GM12878 (cell line): ENCODE results near the gene HMOX1. TPM values are rescaled to one million over a fixed set of nuclear protein-coding genes. Genes with fewer than 3 reads are reported as not detected.

Experiments used
- ATAC-seq: fragments of 200-7000 bp; cut with Tn5 transposase; 3 replicates; pipeline ENCODE4 v1.9.1; 2020; ENCODE audit warnings: mild to moderate bottlenecking, moderate library complexity
- BruUV-seq: library from RNA; stranded (reverse); fragments of 400-500 nt; replicated peaks from 2 replicates; lab custom pipeline; 2021; lab: Mats Ljungman, UMichigan
- CTCF ChIA-PET: fragments of 300-600 bp; sonication (Branson Sonifier 250); formaldehyde crosslinking; extraction: SDS; loops from one replicate; lab custom pipeline; 2021; ENCODE audit warnings: inconsistent platforms; lab: Yijun Ruan, JAX
- POLR2A ChIA-PET: fragments of 350-600 bp; formaldehyde crosslinking; extraction: SDS; loops from one replicate; lab custom pipeline; 2021; ENCODE audit warnings: inconsistent platforms; lab: Charles Lee
- RAD21 ChIA-PET: fragments of 300-600 bp; sonication (Branson Sonifier 250); formaldehyde crosslinking; loops from one replicate; lab custom pipeline; 2023; ENCODE audit warnings: antibody characterized with exemption; ENCODE audit not compliant: unreplicated experiment; lab: Charles Lee
- SMC1A ChIA-PET: fragments of 300-600 bp; sonication (Branson Sonifier 250); formaldehyde crosslinking; loops from one replicate; lab custom pipeline; 2023; ENCODE audit not compliant: unreplicated experiment, uncharacterized antibody; lab: Charles Lee
- DNase-seq: peaks from one replicate; pipeline ENCODE4 v3.0.0-alpha.2; 2011; ENCODE audit warnings: low read depth, low spot score
- FAIRE-seq: peaks from 3 replicates; lab custom pipeline; 2011; peaks lifted over from hg19 to GRCh38; lab: Jason Lieb, UNC
- H2AFZ ChIP-seq: 2 replicates; pipeline ENCODE4 v1.6.0; 2011; ENCODE audit warnings: low read depth, low read length, control low read depth; ENCODE audit not compliant: control insufficient read depth
- H3K27ac ChIP-seq: 2 replicates; pipeline ENCODE4 v1.5.1; 2011; ENCODE audit warnings: control low read depth; ENCODE audit not compliant: control insufficient read depth, insufficient read depth
- H3K27me3 ChIP-seq, 2 experiments: replicated peaks in 1 of 2; 2 replicates each; pipeline versions ENCODE4 v1.6.0 to v1.6.1; 2011; ENCODE audit warnings: low read length in 1 of 2; ENCODE audit not compliant: control insufficient read depth in 2 of 2, insufficient read depth in 2 of 2
- H3K36me3 ChIP-seq, 2 experiments: 2 replicates each; pipeline ENCODE4 v1.5.1; 2011; ENCODE audit warnings: low read length in 1 of 2; ENCODE audit not compliant: control insufficient read depth in 2 of 2, insufficient read depth in 2 of 2
- H3K4me1 ChIP-seq: 2 replicates; pipeline ENCODE4 v1.6.1; 2011; ENCODE audit warnings: mild to moderate bottlenecking, low read length, moderate library complexity, mixed read lengths; ENCODE audit not compliant: control insufficient read depth, insufficient read depth
- H3K4me2 ChIP-seq: 2 replicates; pipeline ENCODE4 v1.6.0; 2011; ENCODE audit warnings: control low read depth; ENCODE audit not compliant: control insufficient read depth, insufficient read depth
- H3K4me3 ChIP-seq: fragments of 200-600 bp; sonication (generic); 2 replicates; pipeline ENCODE4 v1.5.1; 2016
- H3K79me2 ChIP-seq: 2 replicates; pipeline ENCODE4 v1.6.0; 2011; ENCODE audit warnings: low read length; ENCODE audit not compliant: control insufficient read depth, insufficient read depth
- H3K9ac ChIP-seq: 2 replicates; pipeline ENCODE4 v1.8.0; 2011; ENCODE audit warnings: low read length, control low read depth, mixed read lengths; ENCODE audit not compliant: control insufficient read depth, insufficient read depth
- H3K9me3 ChIP-seq: replicated peaks from 3 replicates; pipeline ENCODE4 v1.5.1; 2011; ENCODE audit warnings: mild to moderate bottlenecking, low read length; ENCODE audit not compliant: control insufficient read depth, insufficient read depth
- H4K20me1 ChIP-seq: 2 replicates; pipeline ENCODE4 v1.6.0; 2011; ENCODE audit not compliant: control insufficient read depth, insufficient read depth
- BACH1 ChIP-seq: fragments of 450-650 bp; IDR thresholded peaks from 2 replicates; pipeline ENCODE4 v1.6.1; 2017; ENCODE audit warnings: mild to moderate bottlenecking, borderline replicate concordance
- CEBPB ChIP-seq, 2 experiments: fragments of 150-350 bp in 1 of 2; IDR thresholded peaks; 2 replicates each; pipeline ENCODE4 v1.6.1; 2012 to 2014; ENCODE audit warnings: low read depth in 2 of 2, low read length in 2 of 2, borderline replicate concordance in 1 of 2, inconsistent platforms in 1 of 2
- CREM ChIP-seq: IDR thresholded peaks from 2 replicates; pipeline ENCODE4 v1.6.1; 2014; ENCODE audit warnings: antibody characterized with exemption, low read depth
- EP300 ChIP-seq, 2 experiments: fragments of 150-350 bp in 1 of 2; IDR thresholded peaks; 2 replicates each; pipeline ENCODE4 v1.6.1; 2011 to 2012; ENCODE audit warnings: low read depth in 2 of 2, low read length in 2 of 2, borderline replicate concordance in 1 of 2, improper control_type of control experiment in 1 of 2, inconsistent platforms in 1 of 2; ENCODE audit not compliant: control insufficient read depth in 1 of 2
- IKZF2 ChIP-seq, 2 experiments: fragments of 450-650 bp; IDR thresholded peaks; 2 replicates each; pipeline ENCODE4 v1.6.1; 2017; ENCODE audit warnings: mild to moderate bottlenecking in 2 of 2, moderate library complexity in 2 of 2
- JUNB ChIP-seq: IDR thresholded peaks from 2 replicates; pipeline ENCODE4 v1.6.1; 2016; ENCODE audit warnings: antibody characterized with exemption, mild to moderate bottlenecking
- JUND ChIP-seq: IDR thresholded peaks from 2 replicates; pipeline ENCODE4 v1.6.1; 2012; ENCODE audit warnings: low read depth, mild to moderate bottlenecking, low read length, improper control_type of control experiment, moderate library complexity
- NR2C2 ChIP-seq: IDR thresholded peaks from 2 replicates; pipeline ENCODE4 v1.6.1; 2011; ENCODE audit warnings: borderline replicate concordance, low read depth; ENCODE audit not compliant: control insufficient read depth, insufficient read length
- PAX8 ChIP-seq: fragments of 450-650 bp; IDR thresholded peaks from 2 replicates; pipeline ENCODE4 v1.6.1; 2017; ENCODE audit warnings: mild to moderate bottlenecking, moderate library complexity
- RAD21 ChIP-seq: IDR thresholded peaks from 2 replicates; pipeline ENCODE4 v1.6.1; 2011; ENCODE audit warnings: mild to moderate bottlenecking, low read depth, low read length, moderate library complexity; ENCODE audit not compliant: insufficient read depth
- SIN3A ChIP-seq: IDR thresholded peaks from 2 replicates; pipeline ENCODE4 v1.6.1; 2012; ENCODE audit warnings: low read depth, low read length, improper control_type of control experiment
- SMAD1 ChIP-seq: fragments of 450-650 bp; IDR thresholded peaks from 2 replicates; pipeline ENCODE4 v1.6.1; 2018; ENCODE audit warnings: mild to moderate bottlenecking, low read depth; ENCODE audit not compliant: partially characterized antibody
- SMARCA5 ChIP-seq: fragments of 450-650 bp; IDR thresholded peaks from 2 replicates; pipeline ENCODE4 v1.6.1; 2017; ENCODE audit warnings: mild to moderate bottlenecking
- TCF12 ChIP-seq: IDR thresholded peaks from 2 replicates; pipeline ENCODE4 v1.6.1; 2011; ENCODE audit warnings: low read depth, mild to moderate bottlenecking, low read length
- USF1 ChIP-seq: IDR thresholded peaks from 2 replicates; pipeline ENCODE4 v1.6.1; 2011; ENCODE audit warnings: borderline replicate concordance, low read depth, mild to moderate bottlenecking, moderate library complexity, mixed read lengths, low read length; ENCODE audit not compliant: insufficient read depth; ENCODE audit errors: extremely low read length
- WRNIP1 ChIP-seq: IDR thresholded peaks from 2 replicates; pipeline ENCODE4 v1.6.1; 2011; ENCODE audit warnings: low read depth, low read length, improper control_type of control experiment, borderline replicate concordance
- ZNF274 ChIP-seq: IDR thresholded peaks from one replicate; pipeline ENCODE4 v1.8.0; 2011; ENCODE audit not compliant: insufficient read length, insufficient read depth
- WGBS: methylation state at CpG from one replicate; pipeline ENCODE4 v1.1.6; 2016; ENCODE audit warnings: low lambda C conversion rate; ENCODE audit not compliant: insufficient replicate concordance, insufficient coverage; ENCODE audit errors: missing lambda C conversion rate; 5-methylcytosine and 5-hydroxymethylcytosine counted together
- in situ Hi-C: fragments of 300-500 bp; cut with MboI; formaldehyde crosslinking; loops from 9 replicates; pipeline ENCODE4 v1.14.3; 2018; ENCODE audit warnings: mixed read lengths
- intact Hi-C: fragments of 100-400 bp; cut with micrococcal nuclease; formaldehyde crosslinking; loops from one replicate; pipeline ENCODE4 v1.14.2; 2022; ENCODE audit not compliant: unreplicated experiment
- polyA plus RNA-seq, 11 experiments: library from polyadenylated mRNA; depleted of rRNA in 4 of 11; unstranded in 6 of 11; stranded (reverse) in 5 of 11; fragments of >200 nt; fragmentation: Nextera tagmentation in 4 of 11; fragmentation: Illumina TruSeq in 1 of 11; extraction: Ambion mirVana in 4 of 11; extraction: Trizol in 1 of 11; gene quantifications; 1 replicate in 1 of 11; 2 replicates in 10 of 11; pipeline versions ENCODE4 v1.2.1 to v1.2.3, GENCODE V29; 2011 to 2016; ENCODE audit warnings: inconsistent platforms in 2 of 11, missing spikeins in 2 of 11, low read depth in 1 of 11
- total RNA-seq, 4 experiments: library from RNA; depleted of rRNA in 3 of 4; stranded (reverse); fragments of >200 nt in 3 of 4; fragmentation: Illumina TruSeq in 1 of 4; extraction: Trizol in 1 of 4; gene quantifications; 2 replicates each; pipeline versions ENCODE4 v1.2.1 to v1.2.3, GENCODE V29; 2013 to 2021
- TF ChIP-seq, protein P1 (sequence below): fragments of 150-350 bp; IDR thresholded peaks from 2 replicates; pipeline ENCODE4 v1.6.1; 2014; ENCODE audit warnings: mild to moderate bottlenecking, low read depth, low read length
- TF ChIP-seq, protein P2 (sequence below): IDR thresholded peaks from 2 replicates; pipeline ENCODE4 v1.6.1; 2011; ENCODE audit warnings: low read depth, low read length, improper control_type of control experiment, borderline replicate concordance

HMOX1 gene
- total and polyA plus RNA-seq, 10 of the 15 experiments (the other 5 are each of a cell fraction or from before 2014, with no cell fraction given), result 1.5 to 36.7 (median 18.8) TPM

DNA sequence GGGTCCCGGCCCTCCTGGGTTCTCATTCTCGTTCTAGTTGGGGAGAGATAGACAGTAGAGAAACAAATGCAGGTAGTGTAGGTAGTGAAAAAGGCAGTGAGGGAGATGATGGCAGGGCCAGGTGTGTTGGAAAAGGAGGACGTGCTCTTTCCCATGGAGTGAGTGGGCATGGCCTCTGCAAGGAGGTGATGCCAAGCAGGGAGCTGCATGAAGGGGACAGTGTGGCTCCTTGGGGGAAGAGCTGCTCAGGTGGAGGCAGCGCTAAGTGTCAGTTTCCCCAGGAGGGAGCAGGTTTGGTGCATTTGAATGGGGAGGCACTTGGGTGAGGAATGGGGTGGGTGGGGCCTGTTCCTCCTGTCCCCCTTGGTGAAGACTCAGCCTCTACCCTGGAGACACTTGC, 41.2 kb downstream of the HMOX1 start:
- no peaks in the 10 kb centered on the region; the same call in 1 of the 2 replicates for H4K20me1 ChIP-seq
- no peaks in the 10 kb centered on the region for H3K27me3 ChIP-seq
- no peak for ATAC-seq
- ChIA-PET SMC1A (no interaction called here), CTCF (interaction anchor here (1.1 kb wide), 1 partner anchor 9 kb away, joined by 3 read pairs; no protein-coding TSS in a partner anchor), RAD21 (no interaction called here), POLR2A (interaction anchor here (0.6 kb wide), 1 partner anchor 26 kb away, joined by 7 read pairs; no protein-coding TSS in a partner anchor)
- no peak overlapping the region for H3K4me2 ChIP-seq
- H3K36me3 ChIP-seq, result peaks cover 45 to 75% of the 10 kb centered on the region in 2 experiments
- H2AFZ ChIP-seq, result no peak overlapping the region
- H3K4me3 ChIP-seq, result no peak overlapping the region
- no peaks in the 10 kb centered on the region for H3K79me2 ChIP-seq
- BruUV-seq, result no TSS peak
- H3K4me1 ChIP-seq, result no peaks in the 10 kb centered on the region
- no peaks in the 10 kb centered on the region for H3K9me3 ChIP-seq
- 98% methylated on average over 4 of the region's 4 CpGs for WGBS
- intact Hi-C loops, result no loop called here
- H3K27ac ChIP-seq, result no peak overlapping the region
- no peak for FAIRE-seq
- in situ Hi-C loops, result loop anchor here (25.0 kb wide), 1 partner anchor 1090 kb away; the partner anchor contains the start of gene FOXRED2
- no peak for TF ChIP-seq PAX8
- TF ChIP-seq, protein P1, sequence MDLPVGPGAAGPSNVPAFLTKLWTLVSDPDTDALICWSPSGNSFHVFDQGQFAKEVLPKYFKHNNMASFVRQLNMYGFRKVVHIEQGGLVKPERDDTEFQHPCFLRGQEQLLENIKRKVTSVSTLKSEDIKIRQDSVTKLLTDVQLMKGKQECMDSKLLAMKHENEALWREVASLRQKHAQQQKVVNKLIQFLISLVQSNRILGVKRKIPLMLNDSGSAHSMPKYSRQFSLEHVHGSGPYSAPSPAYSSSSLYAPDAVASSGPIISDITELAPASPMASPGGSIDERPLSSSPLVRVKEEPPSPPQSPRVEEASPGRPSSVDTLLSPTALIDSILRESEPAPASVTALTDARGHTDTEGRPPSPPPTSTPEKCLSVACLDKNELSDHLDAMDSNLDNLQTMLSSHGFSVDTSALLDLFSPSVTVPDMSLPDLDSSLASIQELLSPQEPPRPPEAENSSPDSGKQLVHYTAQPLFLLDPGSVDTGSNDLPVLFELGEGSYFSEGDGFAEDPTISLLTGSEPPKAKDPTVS, result no peak
- no peak for TF ChIP-seq TCF12
- TF ChIP-seq SIN3A, result no peak
- TF ChIP-seq SMAD1, result no peak
- TF ChIP-seq SMARCA5, result no peak
- no peak for TF ChIP-seq JUNB
- TF ChIP-seq RAD21, result no peak
- TF ChIP-seq ZNF274, result no peak
- TF ChIP-seq WRNIP1, result no peak
- TF ChIP-seq NR2C2, result no peak
- TF ChIP-seq EP300 (IDR thresholded peaks at IDR 0.05; ENCODE audit: borderline replicate concordance in 1 of 2, control insufficient read depth in 1 of 2, low read depth in 2 of 2, low read length in 2 of 2), result no peak
- TF ChIP-seq, protein P2, sequence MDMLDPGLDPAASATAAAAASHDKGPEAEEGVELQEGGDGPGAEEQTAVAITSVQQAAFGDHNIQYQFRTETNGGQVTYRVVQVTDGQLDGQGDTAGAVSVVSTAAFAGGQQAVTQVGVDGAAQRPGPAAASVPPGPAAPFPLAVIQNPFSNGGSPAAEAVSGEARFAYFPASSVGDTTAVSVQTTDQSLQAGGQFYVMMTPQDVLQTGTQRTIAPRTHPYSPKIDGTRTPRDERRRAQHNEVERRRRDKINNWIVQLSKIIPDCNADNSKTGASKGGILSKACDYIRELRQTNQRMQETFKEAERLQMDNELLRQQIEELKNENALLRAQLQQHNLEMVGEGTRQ, result no peak
- no peak for TF ChIP-seq JUND
- TF ChIP-seq IKZF2 (IDR thresholded peaks at IDR 0.05), result no peak
- no peak for TF ChIP-seq USF1
- TF ChIP-seq BACH1, result no peak
- TF ChIP-seq CREM, result no peak
- no peak for TF ChIP-seq CEBPB (IDR thresholded peaks at IDR 0.05; ENCODE audit: borderline replicate concordance in 1 of 2, low read depth in 2 of 2, low read length in 2 of 2)
- no peak overlapping the region for H3K9ac ChIP-seq
- no peak for DNase-seq
